ENCODE measurements around the gene TSPAN9. TPM values are rescaled to one million over a fixed set of nuclear protein-coding genes. Genes with fewer than 3 reads are reported as not detected.
A peak's percentile ranks its signal among the peaks of the same experiment; 100 is the strongest.

The TSPAN9 gene, protein sequence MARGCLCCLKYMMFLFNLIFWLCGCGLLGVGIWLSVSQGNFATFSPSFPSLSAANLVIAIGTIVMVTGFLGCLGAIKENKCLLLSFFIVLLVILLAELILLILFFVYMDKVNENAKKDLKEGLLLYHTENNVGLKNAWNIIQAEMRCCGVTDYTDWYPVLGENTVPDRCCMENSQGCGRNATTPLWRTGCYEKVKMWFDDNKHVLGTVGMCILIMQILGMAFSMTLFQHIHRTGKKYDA
- polyA plus RNA-seq, result under 1 TPM in 1 of 3 donors, not detected in 2; 0.44 TPM

GRCh38 chr12:3076730-3077571 lies at the start of gene TSPAN9:
Gene TSPAN9 (plus strand): TSS chr12:3077379. CDS start chr12:3201194, 123,815 bp downstream.
- no peaks in the 10 kb centered on the region for H3K9me3 Mint-ChIP-seq
- peaks cover 0 to 9% (median 5%) of the 10 kb centered on the region in 3 donors for H3K27me3 Mint-ChIP-seq (ENCODE audit: low read depth in 3 of 3)
- H3K27ac Mint-ChIP-seq, result peak within 1 kb of the TSS in 3 of 6 donors; percentile 7 to 61 (median 31)
- no peaks in the 10 kb centered on the region for H3K36me3 Mint-ChIP-seq
- DNase-seq, result peak; percentile 49 to 69 (median 60)
- H3K4me1 Mint-ChIP-seq, result peaks cover 5 to 15% of the 10 kb centered on the region in 2 donors
- peak within 1 kb of the TSS; percentile 80 to 87 (median 85) for H3K4me3 Mint-ChIP-seq

- H3K4me3 Mint-ChIP-seq, result no peak overlapping the region
- H3K9me3 Mint-ChIP-seq, result no peaks in the 10 kb centered on the region
- no peak for DNase-seq
- H3K4me1 Mint-ChIP-seq, result no peaks in the 10 kb centered on the region
- no peaks in the 10 kb centered on the region for H3K36me3 Mint-ChIP-seq
- no peaks in the 10 kb centered on the region for H3K27me3 Mint-ChIP-seq (ENCODE audit: low read depth in 3 of 3)
- H3K27ac Mint-ChIP-seq, result no peak overlapping the region
Measured at GRCh38 chr12:3028108-3028507, 49.1 kb upstream of the TSPAN9 start.

GRCh38 chr12:3030821-3031429 lies 46.3 kb upstream of the TSPAN9 start:
- no peak overlapping the region for H3K4me3 Mint-ChIP-seq
- no peak overlapping the region for H3K27ac Mint-ChIP-seq
- no peaks in the 10 kb centered on the region for H3K4me1 Mint-ChIP-seq
- no peak for DNase-seq
- H3K9me3 Mint-ChIP-seq, result no peaks in the 10 kb centered on the region
- H3K27me3 Mint-ChIP-seq (ENCODE audit: low read depth in 3 of 3), result peaks cover 0 to 2% (median 2%) of the 10 kb centered on the region in 3 donors
- no peaks in the 10 kb centered on the region for H3K36me3 Mint-ChIP-seq

- Mint-ChIP-seq H3K27me3 (ENCODE audit: low read depth in 3 of 3) (peaks cover 0 to 2% (median 2%) of the 10 kb centered on the region in 3 donors), H3K36me3 (no peaks in the 10 kb centered on the region), H3K27ac (no peak overlapping the region), H3K4me3 (no peak overlapping the region), H3K4me1 (no peaks in the 10 kb centered on the region), H3K9me3 (no peaks in the 10 kb centered on the region)
- DNase-seq, result no peak
Measured at GRCh38 chr12:3032161-3032560, 45.0 kb upstream of the TSPAN9 start.

GRCh38 chr12:3032770-3033538 lies 44.2 kb upstream of the TSPAN9 start:
- no peak overlapping the region for H3K4me3 Mint-ChIP-seq
- peaks cover 0 to 2% (median 2%) of the 10 kb centered on the region in 3 donors for H3K27me3 Mint-ChIP-seq (ENCODE audit: low read depth in 3 of 3)
- no peak for DNase-seq
- no peaks in the 10 kb centered on the region for H3K36me3 Mint-ChIP-seq
- H3K4me1 Mint-ChIP-seq, result no peaks in the 10 kb centered on the region
- H3K27ac Mint-ChIP-seq, result no peak overlapping the region
- no peaks in the 10 kb centered on the region for H3K9me3 Mint-ChIP-seq

DNA sequence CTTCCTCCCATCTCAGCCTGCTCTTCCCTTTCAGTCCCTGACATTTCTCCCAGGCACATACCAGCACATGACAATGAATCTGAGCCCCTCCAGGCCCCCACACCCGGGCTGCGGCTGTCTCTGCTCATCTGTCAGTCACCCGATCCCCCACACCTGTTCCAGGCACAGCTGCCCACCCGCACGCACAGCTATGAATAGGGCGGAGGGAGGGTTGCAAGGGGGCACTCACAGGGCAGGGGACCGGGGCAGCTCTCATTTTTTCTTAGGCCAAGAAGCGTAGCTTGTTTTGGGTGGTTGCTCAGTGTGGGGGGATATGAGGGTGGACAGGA lies 43.7 kb upstream of the TSPAN9 start:
- Mint-ChIP-seq H3K27me3 (ENCODE audit: low read depth in 3 of 3) (peaks cover 0 to 2% (median 2%) of the 10 kb centered on the region in 3 donors), H3K27ac (no peak overlapping the region), H3K4me3 (no peak overlapping the region), H3K36me3 (no peaks in the 10 kb centered on the region), H3K4me1 (no peaks in the 10 kb centered on the region), H3K9me3 (no peaks in the 10 kb centered on the region)
- DNase-seq, result no peak

DNA sequence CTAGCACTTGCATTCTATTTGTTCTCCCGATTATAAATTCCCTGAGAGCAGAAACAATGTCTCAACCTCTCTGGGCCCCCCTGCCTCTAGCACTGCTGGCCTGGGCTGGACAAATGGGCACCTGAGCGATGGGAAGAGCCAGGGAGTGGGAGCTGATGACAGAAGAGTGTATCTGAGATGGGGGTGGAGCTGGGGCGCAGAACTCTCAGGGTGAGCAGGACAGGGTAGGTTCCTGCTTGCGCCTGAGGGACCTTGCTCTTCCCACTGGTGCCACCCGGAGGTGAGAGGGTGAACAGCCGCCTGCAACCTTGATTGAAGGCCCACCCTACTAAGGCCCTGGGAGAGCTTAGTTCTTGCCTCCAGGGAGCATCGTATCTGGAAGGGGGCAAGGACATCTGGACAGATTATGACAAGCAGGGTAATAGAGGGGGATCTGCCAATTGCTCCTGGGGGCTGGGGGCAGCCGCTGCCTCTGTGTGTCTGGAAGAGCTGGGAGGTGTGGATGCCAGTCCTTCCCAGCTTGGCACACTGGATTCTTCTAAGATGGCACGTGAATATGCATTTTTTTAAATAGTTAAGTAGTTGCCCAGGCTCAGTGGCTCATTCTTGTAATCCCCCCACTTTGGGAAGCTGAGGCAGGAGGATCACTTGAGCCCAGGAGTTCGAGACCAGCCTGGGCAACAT lies 43.0 kb upstream of the TSPAN9 start:
- Mint-ChIP-seq H3K36me3 (no peaks in the 10 kb centered on the region), H3K4me3 (no peak overlapping the region), H3K4me1 (no peaks in the 10 kb centered on the region), H3K27ac (no peak overlapping the region), H3K27me3 (ENCODE audit: low read depth in 3 of 3) (peaks cover 0 to 2% (median 2%) of the 10 kb centered on the region in 3 donors), H3K9me3 (no peaks in the 10 kb centered on the region)
- no peak for DNase-seq

DNA sequence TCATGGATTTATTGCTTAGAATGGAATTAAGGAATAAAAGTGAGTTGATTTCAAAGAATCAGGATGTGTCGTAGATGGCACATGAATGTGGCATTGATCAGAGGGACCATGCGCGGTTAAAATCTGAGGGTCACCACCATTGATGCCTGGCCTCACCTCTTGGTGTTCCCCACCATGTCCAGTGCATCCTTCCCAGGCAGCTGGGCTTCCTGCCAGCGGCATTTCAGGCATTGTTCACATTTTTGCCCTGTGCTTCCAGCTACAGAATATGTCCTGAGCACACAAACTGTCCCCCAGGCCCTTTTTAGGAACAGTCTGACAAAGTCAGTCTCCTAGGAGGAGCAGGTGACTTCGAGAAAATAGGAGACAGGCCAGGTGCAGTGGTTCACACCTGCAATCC lies 42.0 kb upstream of the TSPAN9 start:
- DNase-seq, result no peak
- no peak overlapping the region for H3K27ac Mint-ChIP-seq
- H3K4me3 Mint-ChIP-seq, result no peak overlapping the region
- no peaks in the 10 kb centered on the region for H3K36me3 Mint-ChIP-seq
- H3K27me3 Mint-ChIP-seq (ENCODE audit: low read depth in 3 of 3), result peaks cover 0 to 2% (median 2%) of the 10 kb centered on the region in 3 donors
- no peaks in the 10 kb centered on the region for H3K4me1 Mint-ChIP-seq
- no peaks in the 10 kb centered on the region for H3K9me3 Mint-ChIP-seq

DNA sequence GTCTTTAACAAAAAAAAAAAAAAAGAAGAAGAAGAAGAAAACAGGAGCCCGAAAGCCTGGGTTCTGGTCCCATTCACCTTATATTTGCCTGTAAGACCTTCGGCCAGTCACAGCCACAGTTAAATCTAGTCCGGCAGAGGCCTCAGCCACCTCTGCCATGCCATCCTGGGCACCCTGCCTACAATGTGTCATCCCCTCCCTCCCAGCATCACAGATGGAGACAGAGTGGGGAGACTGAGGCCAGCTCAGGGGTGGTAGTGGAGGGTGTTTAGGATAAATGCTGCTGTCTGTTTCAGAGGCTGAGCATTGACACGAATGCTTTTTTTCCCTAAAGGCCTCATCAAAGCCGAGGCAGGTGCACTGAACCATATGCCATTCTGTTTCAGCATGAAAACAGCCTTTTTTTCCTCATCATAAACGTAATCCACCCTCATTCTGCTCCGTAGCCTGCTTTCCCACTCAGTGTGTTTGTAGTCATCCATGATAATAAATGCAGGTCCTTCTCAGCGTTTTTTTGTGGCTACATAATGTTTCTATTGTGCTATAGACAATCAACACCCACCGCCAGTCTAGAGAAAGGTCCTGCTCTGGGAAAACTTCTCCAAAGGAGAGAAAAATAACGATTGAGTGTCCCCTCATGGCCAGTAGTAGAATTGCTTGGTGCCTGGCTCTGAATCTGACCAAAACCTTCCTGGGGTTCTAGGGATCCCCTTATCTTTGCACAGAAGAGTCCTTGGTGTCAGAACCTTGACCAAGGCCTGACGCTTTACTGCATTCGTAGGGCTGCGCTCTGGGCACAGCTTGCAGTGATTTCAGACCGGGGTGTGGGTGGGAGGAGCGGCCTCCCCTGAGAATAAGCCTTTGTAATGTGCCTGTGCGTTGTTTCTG lies 41.1 kb upstream of the TSPAN9 start:
- Mint-ChIP-seq H3K27me3 (ENCODE audit: low read depth in 3 of 3) (peaks cover 0 to 2% (median 2%) of the 10 kb centered on the region in 3 donors), H3K36me3 (no peaks in the 10 kb centered on the region), H3K27ac (no peak overlapping the region), H3K4me3 (no peak overlapping the region), H3K9me3 (no peaks in the 10 kb centered on the region), H3K4me1 (no peaks in the 10 kb centered on the region)
- no peak for DNase-seq

DNA sequence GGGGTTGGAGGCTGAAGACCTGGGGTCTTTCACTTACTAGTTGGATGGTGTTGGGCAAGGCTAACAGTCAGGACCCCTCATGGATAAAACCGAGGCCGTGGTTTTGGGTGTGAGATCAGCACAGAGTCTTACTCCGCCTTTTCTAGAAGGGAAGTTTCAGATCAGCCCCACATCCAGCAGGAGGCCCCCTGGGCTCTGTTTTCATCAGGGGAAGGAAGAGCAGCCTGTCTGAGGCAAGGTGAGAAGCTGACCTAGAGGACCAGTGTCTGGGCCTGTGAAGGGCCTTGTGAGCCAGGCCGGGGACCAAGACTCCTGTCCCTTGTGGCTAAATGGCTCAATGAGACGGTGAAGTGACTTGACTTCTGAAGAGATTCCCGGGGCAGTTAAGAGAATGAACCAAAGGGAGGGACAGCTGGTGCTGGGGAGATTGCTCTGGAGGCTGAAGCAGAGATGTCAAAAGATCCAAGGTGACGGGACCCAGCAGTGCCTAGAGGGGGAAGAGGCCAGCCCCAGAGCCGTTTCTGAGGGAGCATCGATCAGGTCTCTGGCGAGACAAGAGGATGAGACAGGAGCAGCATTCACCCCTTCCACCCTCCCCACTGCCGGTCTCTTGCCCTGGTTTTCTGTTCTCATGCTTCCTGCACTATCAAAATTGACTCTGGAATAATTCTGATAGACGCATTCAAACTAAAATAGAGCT lies 40.1 kb upstream of the TSPAN9 start:
- H3K4me1 Mint-ChIP-seq, result no peaks in the 10 kb centered on the region
- H3K4me3 Mint-ChIP-seq, result no peak overlapping the region
- no peaks in the 10 kb centered on the region for H3K9me3 Mint-ChIP-seq
- no peak overlapping the region for H3K27ac Mint-ChIP-seq
- H3K36me3 Mint-ChIP-seq, result no peaks in the 10 kb centered on the region
- no peak for DNase-seq
- peaks cover 0 to 3% (median 2%) of the 10 kb centered on the region in 3 donors for H3K27me3 Mint-ChIP-seq (ENCODE audit: low read depth in 3 of 3)

DNA sequence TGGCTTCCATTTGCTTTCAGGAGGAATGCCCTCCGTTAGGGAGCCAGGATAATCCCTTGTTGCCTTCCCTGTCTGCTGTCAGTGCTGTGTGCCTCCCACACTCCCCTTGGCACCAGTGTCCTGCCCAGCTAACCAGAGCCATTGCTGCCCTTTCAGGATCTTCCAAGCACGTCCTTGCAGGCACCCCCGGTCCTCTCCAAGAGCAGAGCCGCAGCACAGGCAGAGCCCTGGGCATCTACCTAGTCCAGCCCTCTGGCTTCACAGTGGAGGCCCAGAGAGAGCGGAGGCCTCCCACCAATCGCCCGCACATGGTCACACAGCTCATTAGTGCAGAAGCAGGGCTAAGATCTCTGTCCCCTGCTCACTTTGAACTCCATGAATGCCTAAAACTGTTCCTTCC lies 39.0 kb upstream of the TSPAN9 start:
- H3K9me3 Mint-ChIP-seq, result no peaks in the 10 kb centered on the region
- DNase-seq, result no peak
- H3K27ac Mint-ChIP-seq, result no peak overlapping the region
- H3K36me3 Mint-ChIP-seq, result no peaks in the 10 kb centered on the region
- no peak overlapping the region for H3K4me3 Mint-ChIP-seq
- no peaks in the 10 kb centered on the region for H3K4me1 Mint-ChIP-seq
- H3K27me3 Mint-ChIP-seq (ENCODE audit: low read depth in 3 of 3), result peaks cover 0 to 6% (median 3%) of the 10 kb centered on the region in 3 donors

GRCh38 chr12:3038926-3039510 lies 38.2 kb upstream of the TSPAN9 start:
- H3K4me1 Mint-ChIP-seq, result no peaks in the 10 kb centered on the region
- H3K27ac Mint-ChIP-seq, result no peak overlapping the region
- no peak for DNase-seq
- no peak overlapping the region for H3K4me3 Mint-ChIP-seq
- H3K36me3 Mint-ChIP-seq, result no peaks in the 10 kb centered on the region
- no peaks in the 10 kb centered on the region for H3K9me3 Mint-ChIP-seq
- peaks cover 0 to 7% (median 5%) of the 10 kb centered on the region in 3 donors for H3K27me3 Mint-ChIP-seq (ENCODE audit: low read depth in 3 of 3)
